HepG2 (cell line): ENCODE results near the gene CEP19.

Experiments used
- POLR2AphosphoS5 ChIP-seq: IDR thresholded peaks from 2 replicates; pipeline ENCODE4 v1.6.1; 2012; ENCODE audit warnings: low read depth, low read length
- TF ChIP-seq, protein P1 (sequence below): sonication (generic); formaldehyde crosslinking; IDR thresholded peaks from 2 replicates; pipeline ENCODE4 v1.4.0; 2020; ENCODE audit warnings: missing genetic modification reagents, borderline replicate concordance

DNA sequence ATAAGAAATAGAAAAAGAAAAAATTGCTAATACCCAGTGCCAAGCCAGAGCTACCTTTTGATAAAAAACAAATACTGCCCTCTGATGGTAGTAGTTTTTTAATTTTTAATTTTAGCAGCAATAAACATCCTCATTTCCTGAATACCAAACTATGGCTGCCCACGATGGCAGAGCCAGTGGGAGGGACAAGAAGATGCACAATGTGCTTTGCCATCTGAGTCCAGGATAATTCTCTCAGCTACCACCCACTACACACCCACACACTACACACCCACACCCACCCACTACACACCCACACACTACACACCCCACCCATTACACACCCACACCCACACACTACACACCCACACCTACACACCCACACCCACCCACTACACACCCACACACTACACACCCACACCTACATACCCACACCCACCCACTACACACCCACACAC lies 17.8 kb downstream of the CEP19 start:
- no peak for TF ChIP-seq POLR2AphosphoS5
- TF ChIP-seq, protein P1, sequence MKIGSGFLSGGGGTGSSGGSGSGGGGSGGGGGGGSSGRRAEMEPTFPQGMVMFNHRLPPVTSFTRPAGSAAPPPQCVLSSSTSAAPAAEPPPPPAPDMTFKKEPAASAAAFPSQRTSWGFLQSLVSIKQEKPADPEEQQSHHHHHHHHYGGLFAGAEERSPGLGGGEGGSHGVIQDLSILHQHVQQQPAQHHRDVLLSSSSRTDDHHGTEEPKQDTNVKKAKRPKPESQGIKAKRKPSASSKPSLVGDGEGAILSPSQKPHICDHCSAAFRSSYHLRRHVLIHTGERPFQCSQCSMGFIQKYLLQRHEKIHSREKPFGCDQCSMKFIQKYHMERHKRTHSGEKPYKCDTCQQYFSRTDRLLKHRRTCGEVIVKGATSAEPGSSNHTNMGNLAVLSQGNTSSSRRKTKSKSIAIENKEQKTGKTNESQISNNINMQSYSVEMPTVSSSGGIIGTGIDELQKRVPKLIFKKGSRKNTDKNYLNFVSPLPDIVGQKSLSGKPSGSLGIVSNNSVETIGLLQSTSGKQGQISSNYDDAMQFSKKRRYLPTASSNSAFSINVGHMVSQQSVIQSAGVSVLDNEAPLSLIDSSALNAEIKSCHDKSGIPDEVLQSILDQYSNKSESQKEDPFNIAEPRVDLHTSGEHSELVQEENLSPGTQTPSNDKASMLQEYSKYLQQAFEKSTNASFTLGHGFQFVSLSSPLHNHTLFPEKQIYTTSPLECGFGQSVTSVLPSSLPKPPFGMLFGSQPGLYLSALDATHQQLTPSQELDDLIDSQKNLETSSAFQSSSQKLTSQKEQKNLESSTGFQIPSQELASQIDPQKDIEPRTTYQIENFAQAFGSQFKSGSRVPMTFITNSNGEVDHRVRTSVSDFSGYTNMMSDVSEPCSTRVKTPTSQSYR = no peak
